OCI-LY3 (cell line): ENCODE measurements around the gene AKAP6.

Experiments
- H2AFZ ChIP-seq: fragments of 200-600, 300-600 bp; shearing (Covaris generic); 2 replicates; pipeline ENCODE4 v1.6.0; 2014; ENCODE audit warnings: antibody characterized with exemption, low read depth, low read length
- H3K27ac ChIP-seq: fragments of 200-600, 300-600 bp; sonication (generic); 2 replicates; pipeline ENCODE4 v1.5.1; 2014; ENCODE audit warnings: mild to moderate bottlenecking, low read length, moderate library complexity, mixed read lengths
- H3K27me3 ChIP-seq: fragments of 200-600, 300-600 bp; sonication (generic); 2 replicates; pipeline ENCODE4 v1.6.1; 2014; ENCODE audit warnings: low read depth, low read length, mixed read lengths
- H3K36me3 ChIP-seq: fragments of 200-600, 300-600 bp; sonication (generic); replicated peaks from 2 replicates; pipeline ENCODE3; 2014; ENCODE audit warnings: low read depth, low read length, mixed read lengths
- H3K4me1 ChIP-seq: fragments of 300-600, 200-600 bp; sonication (generic); 2 replicates; pipeline ENCODE4 v1.6.1; 2014; ENCODE audit warnings: low read length, mixed read lengths
- H3K4me2 ChIP-seq: fragments of 200-600, 300-600 bp; sonication (generic); 2 replicates; pipeline ENCODE4 v1.6.1; 2014; ENCODE audit warnings: low read length, mixed read lengths
- H3K4me3 ChIP-seq: fragments of 300-600, 200-600 bp; sonication (generic); 2 replicates; pipeline ENCODE4 v1.5.1; 2014; ENCODE audit warnings: antibody characterized with exemption, mild to moderate bottlenecking, low read length, moderate library complexity
- H3K79me2 ChIP-seq: fragments of 300-600, 200-600 bp; shearing (Covaris generic); 2 replicates; pipeline ENCODE4 v1.6.1; 2014; ENCODE audit warnings: mild to moderate bottlenecking, low read length, mixed read lengths
- H3K9ac ChIP-seq: fragments of 300-600, 200-600 bp; shearing (Covaris generic); 2 replicates; pipeline ENCODE4 v1.6.0; 2014; ENCODE audit warnings: mild to moderate bottlenecking, low read length, moderate library complexity
- H3K9me3 ChIP-seq: fragments of 200-600, 300-600 bp; shearing (Covaris generic); 2 replicates; pipeline ENCODE4 v1.6.1; 2014; ENCODE audit warnings: low read length, mixed read lengths; ENCODE audit not compliant: insufficient read depth
- H4K20me1 ChIP-seq: fragments of 200-600, 300-600 bp; sonication (generic); 2 replicates; pipeline ENCODE4 v1.6.1; 2016; ENCODE audit warnings: low read length, mixed read lengths; ENCODE audit not compliant: insufficient read depth
- CTCF ChIP-seq: fragments of 200-600, 300-600 bp; sonication (generic); IDR thresholded peaks from 2 replicates; pipeline ENCODE4 v1.5.1; 2014; ENCODE audit warnings: antibody characterized with exemption, low read length, low read depth
- EZH2phosphoT487 ChIP-seq: fragments of 200-600 bp; shearing (Covaris generic); IDR thresholded peaks from 2 replicates; pipeline ENCODE4 v1.6.1; 2018; ENCODE audit warnings: antibody characterized with exemption, mixed run types, low read depth

AKAP6 gene

DNA sequence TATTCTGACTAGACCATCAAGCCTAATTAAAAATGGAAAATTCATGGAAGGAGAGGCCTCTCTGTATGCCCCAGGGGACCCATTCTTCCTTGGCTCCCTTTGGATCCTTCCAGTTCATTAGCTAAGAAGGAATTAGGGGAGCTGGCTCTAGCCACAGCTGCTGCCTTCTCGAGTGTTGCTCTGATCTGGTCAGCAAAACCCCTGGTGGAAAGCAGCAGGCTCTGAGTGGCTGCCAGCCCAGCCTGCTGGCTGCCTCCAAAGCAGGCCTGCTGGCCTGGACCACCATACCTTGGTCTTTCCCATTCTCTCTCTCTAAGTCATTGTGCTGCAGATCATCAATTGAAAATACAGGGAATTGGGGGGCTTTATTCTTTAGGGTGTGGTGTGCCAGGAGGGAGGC lies 29.0 kb upstream of the AKAP6 start:
- Histone ChIP-seq H3K4me1 (no peaks in the 10 kb centered on the region), H3K9ac (no peak overlapping the region)

GRCh38 chr14:32303865-32304264 lies 25.2 kb upstream of the AKAP6 start:
- H3K4me3 ChIP-seq: no peak overlapping the region
- H3K9me3 ChIP-seq: no peaks in the 10 kb centered on the region
- H3K27ac ChIP-seq: no peak overlapping the region
- H3K4me2 ChIP-seq: no peak overlapping the region
- H3K27me3 ChIP-seq: no peaks in the 10 kb centered on the region
- no peaks in the 10 kb centered on the region for H3K4me1 ChIP-seq
- no peaks in the 10 kb centered on the region for H3K79me2 ChIP-seq
- no peaks in the 10 kb centered on the region for H3K36me3 ChIP-seq
- TF ChIP-seq CTCF (no peak), EZH2phosphoT487 (no peak)
- no peak overlapping the region for H3K9ac ChIP-seq
- H2AFZ ChIP-seq: no peak overlapping the region
- no peaks in the 10 kb centered on the region for H4K20me1 ChIP-seq

More for the DNA sequence above, 29.0 kb upstream of the AKAP6 start:
- H3K36me3 ChIP-seq: no peaks in the 10 kb centered on the region
- no peak overlapping the region for H2AFZ ChIP-seq
- H3K27me3 ChIP-seq: no peaks in the 10 kb centered on the region
- no peaks in the 10 kb centered on the region for H3K79me2 ChIP-seq
- H3K4me2 ChIP-seq: no peak overlapping the region
- H3K4me3 ChIP-seq: no peak overlapping the region
- H3K9me3 ChIP-seq: no peaks in the 10 kb centered on the region
- no peak for TF ChIP-seq CTCF
- no peak overlapping the region for H3K27ac ChIP-seq
- H4K20me1 ChIP-seq: no peaks in the 10 kb centered on the region

DNA sequence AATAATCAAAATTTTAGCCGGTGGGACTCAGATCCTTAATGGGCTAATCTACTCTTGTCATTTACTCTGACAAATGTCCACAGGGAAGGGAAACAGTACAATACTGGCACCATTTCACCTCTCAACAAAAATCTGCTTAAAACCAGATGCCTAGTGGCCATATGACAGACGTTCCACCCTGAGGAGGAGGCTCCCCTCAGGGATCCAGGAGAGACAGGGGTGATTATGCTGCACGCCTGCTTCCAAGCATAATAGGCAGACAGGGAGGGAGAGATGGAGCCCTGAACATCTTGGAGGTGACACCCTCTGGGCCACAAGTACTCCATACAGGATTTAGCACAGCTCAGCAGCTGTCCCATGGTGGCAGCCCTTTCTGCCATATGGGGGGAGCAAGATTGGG lies 24.8 kb upstream of the AKAP6 start:
- H3K27me3 ChIP-seq: no peaks in the 10 kb centered on the region
- no peak for TF ChIP-seq CTCF
- no peak for TF ChIP-seq EZH2phosphoT487
- H3K4me2 ChIP-seq: no peak overlapping the region
- no peaks in the 10 kb centered on the region for H4K20me1 ChIP-seq
- no peak overlapping the region for H2AFZ ChIP-seq
- no peaks in the 10 kb centered on the region for H3K79me2 ChIP-seq
- no peak overlapping the region for H3K9ac ChIP-seq
- H3K9me3 ChIP-seq: no peaks in the 10 kb centered on the region
- no peaks in the 10 kb centered on the region for H3K4me1 ChIP-seq
- H3K36me3 ChIP-seq: no peaks in the 10 kb centered on the region
- no peak overlapping the region for H3K4me3 ChIP-seq
- no peak overlapping the region for H3K27ac ChIP-seq

GRCh38 chr14:32306549-32306948 lies 22.5 kb upstream of the AKAP6 start:
- Histone ChIP-seq H3K27me3 (no peaks in the 10 kb centered on the region; the same call in 1 of the 2 replicates), H3K9me3 (no peaks in the 10 kb centered on the region), H4K20me1 (no peaks in the 10 kb centered on the region), H3K36me3 (no peaks in the 10 kb centered on the region), H3K4me1 (no peaks in the 10 kb centered on the region), H2AFZ (no peak overlapping the region), H3K9ac (no peak overlapping the region), H3K27ac (no peak overlapping the region), H3K4me2 (no peak overlapping the region), H3K4me3 (no peak overlapping the region), H3K79me2 (no peaks in the 10 kb centered on the region)
- TF ChIP-seq CTCF: no peak
- no peak for TF ChIP-seq EZH2phosphoT487
